ENCODE data around the gene GNL1. TPM values are rescaled to one million over a fixed set of nuclear protein-coding genes. Genes with fewer than 3 reads are reported as not detected.
A peak's percentile ranks its signal among the peaks of the same experiment; 100 is the strongest.
"Not testable (repeated sequence)": the region's sequence is repeated elsewhere in the genome, so short reads cannot be mapped to it uniquely, and the experiment has no call there.

Gene GNL1
- total and polyA plus RNA-seq, 2 donors, result 30.9 to 63.7 TPM

- Histone ChIP-seq H3K4me1 (ENCODE audit: insufficient read depth) (no peaks in the 10 kb centered on the region), H3K36me3 (ENCODE audit: insufficient read depth) (no peaks in the 10 kb centered on the region), H3K27ac (ENCODE audit: low read depth) (no peak overlapping the region), H3K4me3 (ENCODE audit: low read depth, low read length) (no peak overlapping the region)
- DNase-seq (ENCODE audit: extremely low spot score), result no peak
- WGBS, result 59% methylated on average over 5 of the region's 5 CpGs
Measured at GRCh38 chr6:30511169-30511546, 45.1 kb downstream of the GNL1 start.

GRCh38 chr6:30510419-30511168 lies 45.7 kb downstream of the GNL1 start:
- H3K4me1 ChIP-seq (ENCODE audit: insufficient read depth), result no peaks in the 10 kb centered on the region
- no peak for DNase-seq (ENCODE audit: extremely low spot score)
- no peaks in the 10 kb centered on the region for H3K36me3 ChIP-seq (ENCODE audit: insufficient read depth)
- WGBS, result 76% methylated on average over 10 of the region's 10 CpGs
- H3K27ac ChIP-seq (ENCODE audit: low read depth), result no peak overlapping the region
- no peak overlapping the region for H3K4me3 ChIP-seq (ENCODE audit: low read depth, low read length)

- 34% methylated on average over 5 of the region's 5 CpGs for WGBS
- Histone ChIP-seq H3K27ac (ENCODE audit: low read depth) (peak overlapping the region; percentile 39), H3K4me1 (ENCODE audit: insufficient read depth) (no peaks in the 10 kb centered on the region), H3K4me3 (ENCODE audit: low read depth, low read length) (no peak overlapping the region), H3K36me3 (ENCODE audit: insufficient read depth) (no peaks in the 10 kb centered on the region)
- no peak for DNase-seq (ENCODE audit: extremely low spot score)
Measured at GRCh38 chr6:30508890-30509736, 47.2 kb downstream of the GNL1 start.

GRCh38 chr6:30507849-30508827 lies 48.2 kb downstream of the GNL1 start:
- Histone ChIP-seq H3K4me3 (ENCODE audit: low read depth, low read length) (no peak overlapping the region), H3K4me1 (ENCODE audit: insufficient read depth) (no peaks in the 10 kb centered on the region), H3K27ac (ENCODE audit: low read depth) (no peak overlapping the region), H3K36me3 (ENCODE audit: insufficient read depth) (no peaks in the 10 kb centered on the region)
- WGBS, result 87% methylated on average over 5 of the region's 5 CpGs
- DNase-seq (ENCODE audit: extremely low spot score), result no peak

GRCh38 chr6:30500421-30501355 lies 55.6 kb downstream of the GNL1 start:
- 52% methylated on average over 10 of the region's 10 CpGs for WGBS
- no peaks in the 10 kb centered on the region for H3K36me3 ChIP-seq (ENCODE audit: insufficient read depth)
- no peak overlapping the region for H3K27ac ChIP-seq (ENCODE audit: low read depth)
- no peak overlapping the region for H3K4me3 ChIP-seq (ENCODE audit: low read depth, low read length)
- H3K4me1 ChIP-seq (ENCODE audit: insufficient read depth), result no peaks in the 10 kb centered on the region
- no peak for DNase-seq (ENCODE audit: extremely low spot score)

GRCh38 chr6:30498705-30499104 lies 57.6 kb downstream of the GNL1 start:
- H3K4me3 ChIP-seq (ENCODE audit: low read depth, low read length); H3K4me1 ChIP-seq (ENCODE audit: insufficient read depth); DNase-seq (ENCODE audit: extremely low spot score); H3K36me3 ChIP-seq (ENCODE audit: insufficient read depth); H3K27ac ChIP-seq (ENCODE audit: low read depth): not testable (repeated sequence)
- 93% methylated on average over 35 of the region's 37 CpGs for WGBS

GRCh38 chr6:30497714-30498113 lies 58.6 kb downstream of the GNL1 start:
- Histone ChIP-seq H3K36me3 (ENCODE audit: insufficient read depth) (peaks cover 2% of the 10 kb centered on the region), H3K4me1 (ENCODE audit: insufficient read depth) (no peaks in the 10 kb centered on the region), H3K4me3 (ENCODE audit: low read depth, low read length) (no peak overlapping the region), H3K27ac (ENCODE audit: low read depth) (no peak overlapping the region)
- no peak for DNase-seq (ENCODE audit: extremely low spot score)
- WGBS, result 78% methylated on average over 3 of the region's 3 CpGs

- H3K4me1 ChIP-seq (ENCODE audit: insufficient read depth); H3K27ac ChIP-seq (ENCODE audit: low read depth); H3K4me3 ChIP-seq (ENCODE audit: low read depth, low read length); DNase-seq (ENCODE audit: extremely low spot score); H3K36me3 ChIP-seq (ENCODE audit: insufficient read depth): not testable (repeated sequence)
- 95% methylated on average over 5 of the region's 5 CpGs for WGBS
Measured at GRCh38 chr6:30497261-30497599, 59.1 kb downstream of the GNL1 start.

GRCh38 chr6:30495993-30496392 lies 60.3 kb downstream of the GNL1 start:
- Histone ChIP-seq H3K4me3 (ENCODE audit: low read depth, low read length) (no peak overlapping the region), H3K4me1 (ENCODE audit: insufficient read depth) (no peaks in the 10 kb centered on the region), H3K36me3 (ENCODE audit: insufficient read depth) (peaks cover 4% of the 10 kb centered on the region), H3K27ac (ENCODE audit: low read depth) (no peak overlapping the region)
- 86% methylated on average over 4 of the region's 4 CpGs for WGBS
- no peak for DNase-seq (ENCODE audit: extremely low spot score)

GRCh38 chr6:30495060-30495459 lies 61.2 kb downstream of the GNL1 start:
- WGBS, result 86% methylated on average over 4 of the region's 4 CpGs
- not testable (repeated sequence) for H3K4me3 ChIP-seq (ENCODE audit: low read depth, low read length); DNase-seq (ENCODE audit: extremely low spot score); H3K36me3 ChIP-seq (ENCODE audit: insufficient read depth); H3K27ac ChIP-seq (ENCODE audit: low read depth); H3K4me1 ChIP-seq (ENCODE audit: insufficient read depth)

- Histone ChIP-seq H3K27ac (ENCODE audit: low read depth) (no peak overlapping the region), H3K4me1 (ENCODE audit: insufficient read depth) (no peaks in the 10 kb centered on the region), H3K4me3 (ENCODE audit: low read depth, low read length) (no peak overlapping the region), H3K36me3 (ENCODE audit: insufficient read depth) (peaks cover 7% of the 10 kb centered on the region)
- no peak for DNase-seq (ENCODE audit: extremely low spot score)
- WGBS, result 87% methylated on average over 8 of the region's 8 CpGs
Measured at GRCh38 chr6:30494291-30494861, 61.9 kb downstream of the GNL1 start.

- H3K27ac ChIP-seq (ENCODE audit: low read depth), result no peak overlapping the region
- H3K4me3 ChIP-seq (ENCODE audit: low read depth, low read length), result no peak overlapping the region
- H3K4me1 ChIP-seq (ENCODE audit: insufficient read depth), result no peaks in the 10 kb centered on the region
- no peak for DNase-seq (ENCODE audit: extremely low spot score)
- H3K36me3 ChIP-seq (ENCODE audit: insufficient read depth), result peaks cover 7% of the 10 kb centered on the region
- 72% methylated on average over 8 of the region's 8 CpGs for WGBS
Measured at GRCh38 chr6:30493643-30494250, 62.5 kb downstream of the GNL1 start.

Data from urinary bladder (tissue), 4 donors.